T-helper 1 cell treated with Interleukin-12 subunit alpha and Interleukin-12 subunit beta and Interleukin-4 antibody, amounts not matched to agents 30 μg/mL and 1 μg/mL, for 36 hours (primary cell): ENCODE data around the gene TRIM44.
"Not testable (repeated sequence)": the region's sequence is repeated elsewhere in the genome, so short reads cannot be mapped to it uniquely, and the experiment has no call there.

Experiments used
- H3K27ac Mint-ChIP-seq: one replicate; pipeline ENCODE4 v1.8.0; 2021; ENCODE audit warnings: mild to moderate bottlenecking, mixed read lengths
- H3K27me3 Mint-ChIP-seq: one replicate; pipeline ENCODE4 v1.8.0; 2021; ENCODE audit warnings: low read depth, mixed read lengths
- H3K36me3 Mint-ChIP-seq: one replicate; pipeline ENCODE4 v1.8.0; 2021; ENCODE audit warnings: low read depth, mixed read lengths
- H3K4me1 Mint-ChIP-seq: one replicate; pipeline ENCODE4 v1.8.0; 2021; ENCODE audit warnings: low read depth, mixed read lengths
- H3K4me3 Mint-ChIP-seq: one replicate; pipeline ENCODE4 v1.8.0; 2021; ENCODE audit warnings: mild to moderate bottlenecking, moderate library complexity, mixed read lengths
- H3K9me3 Mint-ChIP-seq: one replicate; pipeline ENCODE4 v1.8.0; 2021; ENCODE audit warnings: mixed read lengths

The TRIM44 gene

GRCh38 chr11:35711173-35711910 is 48.8 kb downstream of the TRIM44 start:
- Mint-ChIP-seq H3K4me3 (no peak overlapping the region), H3K4me1 (peaks cover 8% of the 10 kb centered on the region), H3K9me3 (peaks cover 18% of the 10 kb centered on the region), H3K27ac (no peak overlapping the region), H3K27me3 (no peaks in the 10 kb centered on the region), H3K36me3 (peaks cover 11% of the 10 kb centered on the region)

- H3K4me3 Mint-ChIP-seq, result no peak overlapping the region
Observed at GRCh38 chr11:35711924-35712323, 49.3 kb downstream of the TRIM44 start.

GRCh38 chr11:35712533-35712932 is 50.0 kb downstream of the TRIM44 start:
- H3K4me3 Mint-ChIP-seq, result no peak overlapping the region
- H3K27ac Mint-ChIP-seq, result no peak overlapping the region
- H3K27me3 Mint-ChIP-seq, result no peaks in the 10 kb centered on the region
- peaks cover 18% of the 10 kb centered on the region for H3K9me3 Mint-ChIP-seq
- peaks cover 11% of the 10 kb centered on the region for H3K36me3 Mint-ChIP-seq
- peaks cover 8% of the 10 kb centered on the region for H3K4me1 Mint-ChIP-seq

More at GRCh38 chr11:35711924-35712323, 49.3 kb downstream of the TRIM44 start:
- H3K27ac Mint-ChIP-seq, result no peak overlapping the region
- no peaks in the 10 kb centered on the region for H3K27me3 Mint-ChIP-seq
- H3K36me3 Mint-ChIP-seq, result peaks cover 11% of the 10 kb centered on the region
- H3K4me1 Mint-ChIP-seq, result peaks cover 8% of the 10 kb centered on the region
- H3K9me3 Mint-ChIP-seq, result peaks cover 18% of the 10 kb centered on the region

GRCh38 chr11:35714882-35715627 is 52.5 kb downstream of the TRIM44 start:
- no peak overlapping the region for H3K4me3 Mint-ChIP-seq

GRCh38 chr11:35715677-35716076 is 53.1 kb downstream of the TRIM44 start:
- not testable (repeated sequence) for H3K27ac Mint-ChIP-seq, H3K27me3 Mint-ChIP-seq, H3K4me1 Mint-ChIP-seq, H3K4me3 Mint-ChIP-seq
- Mint-ChIP-seq H3K36me3 (peaks cover 11% of the 10 kb centered on the region), H3K9me3 (peaks cover 18% of the 10 kb centered on the region)

More at GRCh38 chr11:35714882-35715627, 52.5 kb downstream of the TRIM44 start:
- Mint-ChIP-seq H3K27ac (no peak overlapping the region), H3K4me1 (peaks cover 8% of the 10 kb centered on the region), H3K9me3 (peaks cover 18% of the 10 kb centered on the region), H3K36me3 (peaks cover 11% of the 10 kb centered on the region), H3K27me3 (no peaks in the 10 kb centered on the region)

- H3K9me3 Mint-ChIP-seq, result peaks cover 18% of the 10 kb centered on the region
- H3K27ac Mint-ChIP-seq, result no peak overlapping the region
- no peak overlapping the region for H3K4me3 Mint-ChIP-seq
- H3K36me3 Mint-ChIP-seq, result peaks cover 11% of the 10 kb centered on the region
- no peaks in the 10 kb centered on the region for H3K27me3 Mint-ChIP-seq
- peaks cover 8% of the 10 kb centered on the region for H3K4me1 Mint-ChIP-seq
Observed at GRCh38 chr11:35717043-35717442, 54.5 kb downstream of the TRIM44 start.

- Mint-ChIP-seq H3K27me3 (no peaks in the 10 kb centered on the region), H3K4me1 (peaks cover 8% of the 10 kb centered on the region), H3K27ac (no peak overlapping the region), H3K9me3 (peaks cover 18% of the 10 kb centered on the region), H3K4me3 (no peak overlapping the region), H3K36me3 (peaks cover 11% of the 10 kb centered on the region)
Observed at GRCh38 chr11:35717520-35717919, 54.9 kb downstream of the TRIM44 start.

GRCh38 chr11:35721651-35722282 is 59.2 kb downstream of the TRIM44 start:
- Mint-ChIP-seq H3K36me3 (peaks cover 8% of the 10 kb centered on the region), H3K4me3 (no peak overlapping the region), H3K9me3 (peaks cover 5% of the 10 kb centered on the region), H3K27ac (no peak overlapping the region), H3K4me1 (no peaks in the 10 kb centered on the region), H3K27me3 (no peaks in the 10 kb centered on the region)

GRCh38 chr11:35722641-35723040 is 60.1 kb downstream of the TRIM44 start:
- H3K27me3 Mint-ChIP-seq, result no peaks in the 10 kb centered on the region
- H3K9me3 Mint-ChIP-seq, result peaks cover 5% of the 10 kb centered on the region
- H3K4me3 Mint-ChIP-seq, result no peak overlapping the region
- no peak overlapping the region for H3K27ac Mint-ChIP-seq
- H3K36me3 Mint-ChIP-seq, result peaks cover 15% of the 10 kb centered on the region
- H3K4me1 Mint-ChIP-seq, result no peaks in the 10 kb centered on the region

GRCh38 chr11:35723493-35723892 is 60.9 kb downstream of the TRIM44 start:
- no peaks in the 10 kb centered on the region for H3K4me1 Mint-ChIP-seq
- peaks cover 15% of the 10 kb centered on the region for H3K36me3 Mint-ChIP-seq
- no peak overlapping the region for H3K4me3 Mint-ChIP-seq
- H3K27me3 Mint-ChIP-seq, result no peaks in the 10 kb centered on the region
- H3K9me3 Mint-ChIP-seq, result peaks cover 5% of the 10 kb centered on the region
- no peak overlapping the region for H3K27ac Mint-ChIP-seq

GRCh38 chr11:35723913-35724312 is 61.3 kb downstream of the TRIM44 start:
- H3K9me3 Mint-ChIP-seq, result peaks cover 5% of the 10 kb centered on the region
- H3K27ac Mint-ChIP-seq, result no peak overlapping the region
- H3K4me1 Mint-ChIP-seq, result no peaks in the 10 kb centered on the region
- peaks cover 15% of the 10 kb centered on the region for H3K36me3 Mint-ChIP-seq
- no peaks in the 10 kb centered on the region for H3K27me3 Mint-ChIP-seq
- H3K4me3 Mint-ChIP-seq, result no peak overlapping the region

GRCh38 chr11:35725885-35726284 is 63.3 kb downstream of the TRIM44 start:
- Mint-ChIP-seq H3K27ac (no peak overlapping the region), H3K4me1 (no peaks in the 10 kb centered on the region), H3K4me3 (no peak overlapping the region), H3K27me3 (no peaks in the 10 kb centered on the region), H3K36me3 (peaks cover 27% of the 10 kb centered on the region), H3K9me3 (peaks cover 16% of the 10 kb centered on the region)

- H3K4me1 Mint-ChIP-seq, result no peaks in the 10 kb centered on the region
- no peaks in the 10 kb centered on the region for H3K27me3 Mint-ChIP-seq
- H3K27ac Mint-ChIP-seq, result no peak overlapping the region
- peaks cover 27% of the 10 kb centered on the region for H3K36me3 Mint-ChIP-seq
- no peak overlapping the region for H3K4me3 Mint-ChIP-seq
- peaks cover 19% of the 10 kb centered on the region for H3K9me3 Mint-ChIP-seq
Observed at GRCh38 chr11:35727140-35727539, 64.6 kb downstream of the TRIM44 start.

GRCh38 chr11:35730254-35730653 is 67.7 kb downstream of the TRIM44 start:
- Mint-ChIP-seq H3K27me3 (no peaks in the 10 kb centered on the region), H3K27ac (no peak overlapping the region), H3K4me3 (no peak overlapping the region), H3K9me3 (peaks cover 35% of the 10 kb centered on the region), H3K4me1 (peaks cover 2% of the 10 kb centered on the region), H3K36me3 (peaks cover 34% of the 10 kb centered on the region)
